Parathyroid adenoma (tissue), 2 donors: ENCODE results near the gene FAM50B.

Experiments
- H2AFZ ChIP-seq: fragments of 300-600 bp; sonication (generic); one replicate; pipeline ENCODE4 v1.7.0; 2017; ENCODE audit warnings: antibody characterized with exemption, mild to moderate bottlenecking
- H3K27ac ChIP-seq: fragments of 300-600 bp; sonication (generic); one replicate; pipeline ENCODE4 v1.7.0; 2017
- H3K27me3 ChIP-seq: fragments of 300-600 bp; sonication (generic); one replicate; pipeline ENCODE4 v1.7.0; 2017; ENCODE audit warnings: low read length; ENCODE audit not compliant: control insufficient read depth, insufficient read depth
- H3K36me3 ChIP-seq: fragments of 300-600 bp; sonication (generic); one replicate; pipeline ENCODE4 v1.7.0; 2017; ENCODE audit warnings: low read length; ENCODE audit not compliant: control insufficient read depth, insufficient read depth
- H3K4me1 ChIP-seq: fragments of 300-600 bp; sonication (generic); one replicate; pipeline ENCODE4 v1.7.0; 2017; ENCODE audit warnings: control low read depth
- H3K4me2 ChIP-seq: fragments of 300-600 bp; sonication (generic); one replicate; pipeline ENCODE4 v1.7.0; 2017; ENCODE audit warnings: low read length
- H3K4me3 ChIP-seq: fragments of 300-600 bp; sonication (generic); one replicate; pipeline ENCODE4 v1.7.0; 2017; ENCODE audit warnings: low read depth, low read length
- H3K79me2 ChIP-seq: fragments of 300-600 bp; sonication (generic); one replicate; pipeline ENCODE4 v1.7.0; 2017; ENCODE audit warnings: control low read depth
- H3K9ac ChIP-seq: fragments of 300-600 bp; sonication (generic); one replicate; pipeline ENCODE4 v1.7.0; 2017; ENCODE audit warnings: mild to moderate bottlenecking
- H3K9me3 ChIP-seq: fragments of 300-600 bp; sonication (generic); one replicate; pipeline ENCODE4 v1.7.0; 2017; ENCODE audit warnings: low read length; ENCODE audit not compliant: control insufficient read depth
- TF ChIP-seq, protein P1 (sequence below): fragments of 300-600 bp; sonication (generic); IDR thresholded peaks from one replicate; pipeline ENCODE4 v1.7.0; 2017; ENCODE audit warnings: antibody characterized with exemption, mild to moderate bottlenecking
- donor health status: primary hyperparathyroidism.

FAM50B gene

DNA sequence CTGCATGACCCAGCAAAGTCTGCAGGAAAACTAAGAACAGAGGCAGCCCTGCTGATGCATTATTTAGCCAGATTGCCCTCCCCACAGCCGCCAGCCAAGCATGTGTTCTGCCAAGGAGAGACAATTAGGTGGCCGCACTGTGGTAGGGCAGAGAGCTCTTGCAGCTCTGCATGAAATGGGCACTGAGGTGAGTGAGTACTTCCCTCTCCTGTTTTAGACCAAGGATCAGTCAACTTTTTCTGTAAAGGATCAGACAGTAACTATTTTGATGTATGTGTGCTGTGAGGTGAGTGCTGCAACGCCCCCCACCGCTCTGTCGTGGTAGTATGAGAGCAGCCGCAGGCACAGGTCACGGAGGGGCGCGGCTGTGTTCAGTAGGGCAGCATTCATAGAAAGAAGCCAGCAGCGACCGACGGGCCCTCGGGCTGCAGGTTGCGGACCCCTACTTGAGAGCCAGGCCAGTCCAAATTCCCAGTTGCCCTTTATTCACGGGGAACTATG lies 23.8 kb upstream of the FAM50B start:
- Histone ChIP-seq H3K9ac (no peak overlapping the region), H3K4me3 (no peak overlapping the region)

DNA sequence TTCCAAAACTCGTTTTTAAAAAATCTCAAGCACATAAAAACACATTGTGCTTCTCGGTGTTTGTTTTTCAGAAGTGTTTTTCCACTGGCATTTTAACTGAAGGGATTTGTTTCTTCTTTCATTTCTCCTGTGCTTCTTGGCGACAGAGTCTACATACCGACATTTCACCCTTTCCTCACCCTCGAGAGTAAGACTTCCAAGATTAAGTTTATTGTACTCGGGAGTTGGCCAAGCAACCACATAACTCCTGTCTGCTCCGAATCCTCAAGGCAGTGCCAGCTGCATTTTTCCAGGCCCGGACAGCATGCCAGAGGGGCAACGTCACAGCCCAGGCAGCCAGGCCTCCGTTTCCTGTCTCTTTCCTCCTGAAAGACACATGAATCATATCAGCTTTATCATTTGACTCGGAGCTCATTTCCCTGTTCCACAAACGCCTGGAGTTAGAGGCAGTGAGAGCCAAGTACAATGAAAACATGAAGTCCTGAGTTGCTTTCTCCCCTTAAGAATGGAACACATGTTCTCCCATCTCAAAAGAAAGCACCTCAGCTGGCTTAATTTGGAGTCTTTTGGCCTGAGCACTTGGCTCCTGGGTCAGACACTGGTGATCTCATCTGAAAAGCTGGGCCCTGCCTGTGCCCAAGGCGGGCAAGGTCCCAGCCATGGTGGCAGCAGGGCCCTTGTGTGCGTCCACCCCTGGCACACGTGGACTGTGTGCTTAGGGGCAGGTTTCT lies 23.2 kb upstream of the FAM50B start:
- H3K27me3 ChIP-seq: no peaks in the 10 kb centered on the region
- TF ChIP-seq, protein P1, sequence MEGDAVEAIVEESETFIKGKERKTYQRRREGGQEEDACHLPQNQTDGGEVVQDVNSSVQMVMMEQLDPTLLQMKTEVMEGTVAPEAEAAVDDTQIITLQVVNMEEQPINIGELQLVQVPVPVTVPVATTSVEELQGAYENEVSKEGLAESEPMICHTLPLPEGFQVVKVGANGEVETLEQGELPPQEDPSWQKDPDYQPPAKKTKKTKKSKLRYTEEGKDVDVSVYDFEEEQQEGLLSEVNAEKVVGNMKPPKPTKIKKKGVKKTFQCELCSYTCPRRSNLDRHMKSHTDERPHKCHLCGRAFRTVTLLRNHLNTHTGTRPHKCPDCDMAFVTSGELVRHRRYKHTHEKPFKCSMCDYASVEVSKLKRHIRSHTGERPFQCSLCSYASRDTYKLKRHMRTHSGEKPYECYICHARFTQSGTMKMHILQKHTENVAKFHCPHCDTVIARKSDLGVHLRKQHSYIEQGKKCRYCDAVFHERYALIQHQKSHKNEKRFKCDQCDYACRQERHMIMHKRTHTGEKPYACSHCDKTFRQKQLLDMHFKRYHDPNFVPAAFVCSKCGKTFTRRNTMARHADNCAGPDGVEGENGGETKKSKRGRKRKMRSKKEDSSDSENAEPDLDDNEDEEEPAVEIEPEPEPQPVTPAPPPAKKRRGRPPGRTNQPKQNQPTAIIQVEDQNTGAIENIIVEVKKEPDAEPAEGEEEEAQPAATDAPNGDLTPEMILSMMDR: no peak
- no peak overlapping the region for H3K9ac ChIP-seq
- H3K4me2 ChIP-seq: peak overlapping the region; percentile 28
- no peaks in the 10 kb centered on the region for H3K9me3 ChIP-seq
- H3K4me3 ChIP-seq: no peak overlapping the region
- peak overlapping the region; percentile 84 for H2AFZ ChIP-seq
- no peaks in the 10 kb centered on the region for H3K36me3 ChIP-seq
- no peaks in the 10 kb centered on the region for H3K79me2 ChIP-seq
- peak overlapping the region; percentile 58 for H3K27ac ChIP-seq
- peaks cover 2% of the 10 kb centered on the region for H3K4me1 ChIP-seq

More for the DNA sequence above, 23.8 kb upstream of the FAM50B start:
- H3K79me2 ChIP-seq: no peaks in the 10 kb centered on the region
- H3K27me3 ChIP-seq: no peaks in the 10 kb centered on the region
- H3K36me3 ChIP-seq: no peaks in the 10 kb centered on the region
- H3K4me1 ChIP-seq: peaks cover 2% of the 10 kb centered on the region
- TF ChIP-seq, protein P1: no peak
- H3K9me3 ChIP-seq: no peaks in the 10 kb centered on the region
- peak overlapping the region; percentile 84 for H2AFZ ChIP-seq
- peak overlapping the region; percentile 58 for H3K27ac ChIP-seq
- peak overlapping the region; percentile 7 for H3K4me2 ChIP-seq

DNA sequence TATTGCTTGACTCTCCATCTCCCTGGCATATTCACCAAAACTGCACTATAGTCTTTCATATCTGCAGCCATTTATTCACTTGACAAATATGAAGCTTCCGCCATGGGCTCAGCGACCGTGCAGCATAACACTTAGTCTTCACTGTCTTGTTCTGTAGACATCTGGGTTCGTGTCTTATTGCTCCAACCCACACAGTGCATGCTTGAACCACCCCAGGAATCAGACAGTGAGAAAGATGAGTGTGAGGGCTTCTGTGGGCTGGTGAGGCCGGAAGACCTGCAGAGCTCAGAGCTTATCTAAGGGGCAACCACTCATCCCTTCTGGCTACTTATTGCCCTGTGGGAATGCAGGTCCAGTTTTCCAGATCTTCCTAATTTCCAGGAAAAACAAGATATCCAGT lies 19.9 kb upstream of the FAM50B start:
- no peak overlapping the region for H2AFZ ChIP-seq
- H3K27ac ChIP-seq: no peak overlapping the region
- no peaks in the 10 kb centered on the region for H3K36me3 ChIP-seq
- no peak overlapping the region for H3K4me3 ChIP-seq
- TF ChIP-seq, protein P1: no peak
- H3K9me3 ChIP-seq: no peaks in the 10 kb centered on the region
- H3K4me2 ChIP-seq: no peak overlapping the region
- peaks cover 2% of the 10 kb centered on the region for H3K4me1 ChIP-seq
- no peaks in the 10 kb centered on the region for H3K79me2 ChIP-seq
- H3K9ac ChIP-seq: no peak overlapping the region
- no peaks in the 10 kb centered on the region for H3K27me3 ChIP-seq

DNA sequence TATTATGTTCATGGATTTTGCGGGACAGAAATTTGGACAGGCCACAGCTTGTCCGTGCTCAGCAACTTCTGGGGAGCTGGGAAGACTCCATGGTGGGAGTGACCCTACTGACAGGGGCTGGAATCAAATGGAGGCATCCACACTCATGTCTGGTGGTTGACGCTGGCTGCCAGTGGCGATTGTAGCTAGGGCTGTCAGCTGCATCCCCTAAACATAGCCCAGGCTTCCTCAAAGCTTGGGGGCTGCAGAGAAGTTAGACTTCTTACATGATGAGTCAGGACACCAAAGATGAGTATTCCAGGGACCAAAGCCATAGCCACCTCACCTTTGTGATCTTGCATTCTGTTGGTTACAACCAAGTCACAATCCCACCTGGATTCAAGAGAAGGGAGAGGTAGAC lies 18.4 kb upstream of the FAM50B start:
- no peak overlapping the region for H3K4me2 ChIP-seq
- H3K9me3 ChIP-seq: no peaks in the 10 kb centered on the region
- no peaks in the 10 kb centered on the region for H3K79me2 ChIP-seq
- H3K27ac ChIP-seq: no peak overlapping the region
- H2AFZ ChIP-seq: no peak overlapping the region
- H3K4me3 ChIP-seq: no peak overlapping the region
- H3K9ac ChIP-seq: no peak overlapping the region
- TF ChIP-seq, protein P1: no peak
- no peaks in the 10 kb centered on the region for H3K36me3 ChIP-seq
- H3K27me3 ChIP-seq: no peaks in the 10 kb centered on the region
- H3K4me1 ChIP-seq: peaks cover under 1% of the 10 kb centered on the region
